HEK293 (cell line): ENCODE results near the gene FLNC.

ENCODE experiments used
- GLIS2 ChIP-seq: fragments of 450-650 bp; formaldehyde crosslinking; IDR thresholded peaks from 2 replicates; pipeline ENCODE4 v1.5.1; 2016; ENCODE audit warnings: missing biosample characterization, missing genetic modification characterization
- HOXC10 ChIP-seq: sonication (generic); formaldehyde crosslinking; IDR thresholded peaks from 2 replicates; pipeline ENCODE4 v1.8.1; 2023; ENCODE audit warnings: mild to moderate bottlenecking, missing genetic modification reagents
- MEIS1 ChIP-seq: sonication (generic); formaldehyde crosslinking; IDR thresholded peaks from 2 replicates; pipeline ENCODE4 v1.8.1; 2022; ENCODE audit warnings: missing genetic modification reagents, mild to moderate bottlenecking, borderline replicate concordance
- PRDM1 ChIP-seq: fragments of 450-650 bp; formaldehyde crosslinking; IDR thresholded peaks from 2 replicates; pipeline ENCODE4; 2016; ENCODE audit warnings: missing biosample characterization, missing genetic modification characterization
- TCF7L2 ChIP-seq: IDR thresholded peaks from 2 replicates; pipeline ENCODE4 v1.6.1; 2011; ENCODE audit warnings: low read depth, mild to moderate bottlenecking, inconsistent platforms, low read length, moderate library complexity, borderline replicate concordance
- ZFHX2 ChIP-seq: fragments of 450-650 bp; formaldehyde crosslinking; conservative IDR thresholded peaks from 2 replicates; pipeline ENCODE4 v1.5.1; 2016; ENCODE audit warnings: missing biosample characterization, missing genetic modification characterization
- ZFP37 ChIP-seq: fragments of 450-650 bp; formaldehyde crosslinking; IDR thresholded peaks from 2 replicates; pipeline ENCODE4 v1.5.1; 2016; ENCODE audit warnings: missing biosample characterization, missing genetic modification characterization
- ZFP69B ChIP-seq: fragments of 450-650 bp; formaldehyde crosslinking; IDR thresholded peaks from 2 replicates; pipeline ENCODE4 v1.5.1; 2016; ENCODE audit warnings: missing biosample characterization, missing genetic modification characterization
- ZNF132 ChIP-seq: fragments of 450-650 bp; formaldehyde crosslinking; IDR thresholded peaks from 2 replicates; pipeline ENCODE4 v1.5.1; 2017; ENCODE audit warnings: missing biosample characterization, missing genetic modification characterization, borderline replicate concordance
- ZNF174 ChIP-seq: fragments of 450-650 bp; formaldehyde crosslinking; IDR thresholded peaks from 2 replicates; pipeline ENCODE4 v1.5.0; 2017; ENCODE audit warnings: missing biosample characterization, mild to moderate bottlenecking, missing genetic modification characterization
- ZNF19 ChIP-seq: fragments of 450-650 bp; formaldehyde crosslinking; IDR thresholded peaks from 2 replicates; pipeline ENCODE4; 2016; ENCODE audit warnings: missing biosample characterization, missing genetic modification characterization, low read depth
- ZNF211 ChIP-seq: fragments of 450-650 bp; formaldehyde crosslinking; IDR thresholded peaks from 2 replicates; pipeline ENCODE4 v1.5.1; 2016; ENCODE audit warnings: low read depth, missing biosample characterization, missing genetic modification characterization
- ZNF223 ChIP-seq: fragments of 450-650 bp; formaldehyde crosslinking; IDR thresholded peaks from 2 replicates; pipeline ENCODE4 v1.5.1; 2016; ENCODE audit warnings: missing biosample characterization, missing genetic modification characterization
- ZNF239 ChIP-seq: fragments of 450-650 bp; formaldehyde crosslinking; IDR thresholded peaks from 2 replicates; pipeline ENCODE4 v1.5.1; 2016; ENCODE audit warnings: missing biosample characterization, missing genetic modification characterization
- ZNF311 ChIP-seq: fragments of 450-650 bp; formaldehyde crosslinking; IDR thresholded peaks from 2 replicates; pipeline ENCODE4 v1.5.1; 2017; ENCODE audit warnings: missing biosample characterization, missing genetic modification characterization, borderline replicate concordance
- ZNF548 ChIP-seq: fragments of 450-650 bp; formaldehyde crosslinking; IDR thresholded peaks from 2 replicates; pipeline ENCODE4 v1.5.1; 2016; ENCODE audit warnings: missing biosample characterization, missing genetic modification characterization
- ZNF600 ChIP-seq: fragments of 450-650 bp; formaldehyde crosslinking; IDR thresholded peaks from 2 replicates; pipeline ENCODE4 v1.5.1; 2016; ENCODE audit warnings: missing biosample characterization, missing genetic modification characterization
- ZNF623 ChIP-seq: fragments of 450-650 bp; formaldehyde crosslinking; IDR thresholded peaks from 2 replicates; pipeline ENCODE4 v1.5.1; 2016; ENCODE audit warnings: missing biosample characterization, missing genetic modification characterization
- ZNF747 ChIP-seq: fragments of 450-650 bp; formaldehyde crosslinking; IDR thresholded peaks from 2 replicates; pipeline ENCODE4 v1.5.1; 2016; ENCODE audit warnings: missing biosample characterization, missing genetic modification characterization
- TF ChIP-seq, protein P1 (sequence below): fragments of 450-650 bp; formaldehyde crosslinking; IDR thresholded peaks from 2 replicates; pipeline ENCODE4 v1.5.1; 2016; ENCODE audit warnings: missing biosample characterization, missing genetic modification characterization, low read depth
- TF ChIP-seq, protein P2 (sequence below): fragments of 450-650 bp; formaldehyde crosslinking; IDR thresholded peaks from 2 replicates; pipeline ENCODE4 v1.5.1; 2016; ENCODE audit warnings: missing biosample characterization, missing genetic modification characterization
- TF ChIP-seq, protein P3 (sequence below): fragments of 450-650 bp; formaldehyde crosslinking; IDR thresholded peaks from 2 replicates; pipeline ENCODE4 v1.5.1; 2017; ENCODE audit warnings: missing biosample characterization, mild to moderate bottlenecking, missing genetic modification characterization, moderate library complexity
- TF ChIP-seq, protein P4 (sequence below): fragments of 450-650 bp; formaldehyde crosslinking; IDR thresholded peaks from 2 replicates; pipeline ENCODE4 v1.5.1; 2016; ENCODE audit warnings: missing biosample characterization, missing genetic modification characterization, borderline replicate concordance
- TF ChIP-seq, protein P5 (sequence below): fragments of 450-650 bp; formaldehyde crosslinking; conservative IDR thresholded peaks from 2 replicates; pipeline ENCODE4 v1.5.1; 2016; ENCODE audit warnings: low read depth, missing biosample characterization, missing genetic modification characterization
- TF ChIP-seq, protein P6 (sequence below): fragments of 450-650 bp; formaldehyde crosslinking; IDR thresholded peaks from 2 replicates; pipeline ENCODE4 v1.5.1; 2016; ENCODE audit warnings: missing biosample characterization, missing genetic modification characterization

The FLNC gene

DNA sequence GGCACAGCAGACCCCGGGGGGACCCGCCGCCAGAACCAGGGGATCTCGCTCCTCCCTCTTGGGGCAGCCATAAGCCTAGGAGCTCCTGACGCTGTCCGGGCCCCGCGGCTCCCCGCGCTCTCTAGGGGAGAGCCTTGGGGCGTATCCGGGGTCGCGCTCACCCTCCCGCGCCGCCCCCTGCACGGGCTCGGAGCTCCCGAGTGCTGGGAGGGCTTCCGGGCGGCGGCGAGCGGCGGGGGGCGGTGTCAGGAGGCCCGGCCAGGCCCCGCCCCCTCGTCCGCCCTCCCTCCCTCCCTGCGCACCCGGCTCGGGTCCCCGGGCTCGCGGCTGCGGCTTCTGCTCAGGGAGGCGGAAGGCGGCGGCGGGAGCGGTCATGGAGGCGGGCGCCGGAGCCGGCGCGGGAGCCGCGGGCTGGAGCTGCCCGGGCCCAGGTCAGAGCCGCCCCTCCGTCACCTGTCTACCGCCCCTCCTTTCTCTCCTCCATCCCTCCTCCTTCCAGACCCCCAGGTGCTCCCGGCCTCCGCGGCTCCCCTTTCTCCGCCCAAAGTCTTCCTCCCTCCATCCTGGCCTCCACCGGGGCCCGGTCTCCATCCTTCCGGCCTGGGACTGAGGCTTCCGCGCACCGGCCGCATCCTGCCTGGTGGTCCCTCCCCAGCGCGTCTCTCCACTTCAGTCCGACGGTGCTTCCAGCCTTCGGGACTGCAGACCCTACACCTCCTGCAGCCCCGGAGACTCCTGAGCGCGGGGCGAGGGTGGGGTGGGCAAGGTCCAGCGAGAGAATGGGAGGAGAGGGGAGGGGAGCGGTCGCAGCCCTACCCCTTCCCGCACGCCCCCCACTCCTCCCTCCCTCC is 38.9 kb upstream of the FLNC start, which contains the start of gene CCDC136 (continued):
- TF ChIP-seq ZNF132 (tag by site-specific recombination) (no peak), HOXC10 (no peak), ZNF623 (no peak), MEIS1 (CRISPR knock-in tag) (no peak), PRDM1 (no peak), GLIS2 (tag by site-specific recombination) (peak; percentile 83), ZNF174 (tag by site-specific recombination) (no peak), ZNF211 (tag by site-specific recombination) (no peak), TCF7L2 (no peak), ZFHX2 (tag by site-specific recombination) (0 out of 2 replicates have a peak, but pooled peaks have one; percentile 14), ZNF548 (tag by site-specific recombination) (no peak), ZNF600 (tag by site-specific recombination) (peak; percentile 79; the same call in 1 of the 2 replicates), ZFP37 (tag by site-specific recombination) (no peak), ZNF239 (no peak), ZNF223 (no peak), ZNF19 (no peak), ZFP69B (tag by site-specific recombination) (peak; percentile 82), ZNF311 (no peak), ZNF747 (no peak)
- TF ChIP-seq, protein P1, sequence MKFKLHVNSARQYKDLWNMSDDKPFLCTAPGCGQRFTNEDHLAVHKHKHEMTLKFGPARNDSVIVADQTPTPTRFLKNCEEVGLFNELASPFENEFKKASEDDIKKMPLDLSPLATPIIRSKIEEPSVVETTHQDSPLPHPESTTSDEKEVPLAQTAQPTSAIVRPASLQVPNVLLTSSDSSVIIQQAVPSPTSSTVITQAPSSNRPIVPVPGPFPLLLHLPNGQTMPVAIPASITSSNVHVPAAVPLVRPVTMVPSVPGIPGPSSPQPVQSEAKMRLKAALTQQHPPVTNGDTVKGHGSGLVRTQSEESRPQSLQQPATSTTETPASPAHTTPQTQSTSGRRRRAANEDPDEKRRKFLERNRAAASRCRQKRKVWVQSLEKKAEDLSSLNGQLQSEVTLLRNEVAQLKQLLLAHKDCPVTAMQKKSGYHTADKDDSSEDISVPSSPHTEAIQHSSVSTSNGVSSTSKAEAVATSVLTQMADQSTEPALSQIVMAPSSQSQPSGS (tag by site-specific recombination) = no peak
- TF ChIP-seq, protein P2, sequence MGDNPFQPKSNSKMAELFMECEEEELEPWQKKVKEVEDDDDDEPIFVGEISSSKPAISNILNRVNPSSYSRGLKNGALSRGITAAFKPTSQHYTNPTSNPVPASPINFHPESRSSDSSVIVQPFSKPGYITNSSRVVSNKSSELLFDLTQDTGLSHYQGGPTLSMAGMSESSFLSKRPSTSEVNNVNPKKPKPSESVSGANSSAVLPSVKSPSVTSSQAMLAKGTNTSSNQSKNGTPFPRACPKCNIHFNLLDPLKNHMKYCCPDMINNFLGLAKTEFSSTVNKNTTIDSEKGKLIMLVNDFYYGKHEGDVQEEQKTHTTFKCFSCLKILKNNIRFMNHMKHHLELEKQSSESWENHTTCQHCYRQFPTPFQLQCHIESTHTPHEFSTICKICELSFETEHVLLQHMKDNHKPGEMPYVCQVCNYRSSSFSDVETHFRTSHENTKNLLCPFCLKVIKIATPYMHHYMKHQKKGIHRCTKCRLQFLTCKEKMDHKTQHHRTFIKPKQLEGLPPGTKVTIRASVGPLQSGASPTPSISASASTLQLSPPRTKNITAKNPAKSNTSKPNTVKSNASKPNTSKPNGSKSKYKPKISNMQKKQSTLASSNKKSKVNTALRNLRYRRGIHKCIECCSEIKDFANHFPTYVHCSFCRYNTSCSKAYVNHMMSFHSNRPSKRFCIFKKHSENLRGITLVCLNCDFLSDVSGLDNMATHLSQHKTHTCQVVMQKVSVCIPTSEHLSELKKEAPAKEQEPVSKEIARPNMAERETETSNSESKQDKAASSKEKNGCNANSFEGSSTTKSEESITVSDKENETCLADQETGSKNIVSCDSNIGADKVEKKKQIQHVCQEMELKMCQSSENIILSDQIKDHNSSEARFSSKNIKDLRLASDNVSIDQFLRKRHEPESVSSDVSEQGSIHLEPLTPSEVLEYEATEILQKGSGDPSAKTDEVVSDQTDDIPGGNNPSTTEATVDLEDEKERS (tag by site-specific recombination) = no peak
- TF ChIP-seq, protein P3, sequence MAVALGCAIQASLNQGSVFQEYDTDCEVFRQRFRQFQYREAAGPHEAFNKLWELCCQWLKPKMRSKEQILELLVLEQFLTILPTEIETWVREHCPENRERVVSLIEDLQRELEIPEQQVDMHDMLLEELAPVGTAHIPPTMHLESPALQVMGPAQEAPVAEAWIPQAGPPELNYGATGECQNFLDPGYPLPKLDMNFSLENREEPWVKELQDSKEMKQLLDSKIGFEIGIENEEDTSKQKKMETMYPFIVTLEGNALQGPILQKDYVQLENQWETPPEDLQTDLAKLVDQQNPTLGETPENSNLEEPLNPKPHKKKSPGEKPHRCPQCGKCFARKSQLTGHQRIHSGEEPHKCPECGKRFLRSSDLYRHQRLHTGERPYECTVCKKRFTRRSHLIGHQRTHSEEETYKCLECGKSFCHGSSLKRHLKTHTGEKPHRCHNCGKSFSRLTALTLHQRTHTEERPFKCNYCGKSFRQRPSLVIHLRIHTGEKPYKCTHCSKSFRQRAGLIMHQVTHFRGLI (tag by site-specific recombination) = no peak
- TF ChIP-seq, protein P4, sequence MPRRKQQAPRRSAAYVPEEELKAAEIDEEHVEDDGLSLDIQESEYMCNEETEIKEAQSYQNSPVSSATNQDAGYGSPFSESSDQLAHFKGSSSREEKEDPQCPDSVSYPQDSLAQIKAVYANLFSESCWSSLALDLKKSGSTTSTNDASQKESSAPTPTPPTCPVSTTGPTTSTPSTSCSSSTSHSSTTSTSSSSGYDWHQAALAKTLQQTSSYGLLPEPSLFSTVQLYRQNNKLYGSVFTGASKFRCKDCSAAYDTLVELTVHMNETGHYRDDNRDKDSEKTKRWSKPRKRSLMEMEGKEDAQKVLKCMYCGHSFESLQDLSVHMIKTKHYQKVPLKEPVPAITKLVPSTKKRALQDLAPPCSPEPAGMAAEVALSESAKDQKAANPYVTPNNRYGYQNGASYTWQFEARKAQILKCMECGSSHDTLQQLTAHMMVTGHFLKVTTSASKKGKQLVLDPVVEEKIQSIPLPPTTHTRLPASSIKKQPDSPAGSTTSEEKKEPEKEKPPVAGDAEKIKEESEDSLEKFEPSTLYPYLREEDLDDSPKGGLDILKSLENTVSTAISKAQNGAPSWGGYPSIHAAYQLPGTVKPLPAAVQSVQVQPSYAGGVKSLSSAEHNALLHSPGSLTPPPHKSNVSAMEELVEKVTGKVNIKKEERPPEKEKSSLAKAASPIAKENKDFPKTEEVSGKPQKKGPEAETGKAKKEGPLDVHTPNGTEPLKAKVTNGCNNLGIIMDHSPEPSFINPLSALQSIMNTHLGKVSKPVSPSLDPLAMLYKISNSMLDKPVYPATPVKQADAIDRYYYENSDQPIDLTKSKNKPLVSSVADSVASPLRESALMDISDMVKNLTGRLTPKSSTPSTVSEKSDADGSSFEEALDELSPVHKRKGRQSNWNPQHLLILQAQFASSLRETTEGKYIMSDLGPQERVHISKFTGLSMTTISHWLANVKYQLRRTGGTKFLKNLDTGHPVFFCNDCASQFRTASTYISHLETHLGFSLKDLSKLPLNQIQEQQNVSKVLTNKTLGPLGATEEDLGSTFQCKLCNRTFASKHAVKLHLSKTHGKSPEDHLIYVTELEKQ (tag by site-specific recombination) = no peak
- TF ChIP-seq, protein P5, sequence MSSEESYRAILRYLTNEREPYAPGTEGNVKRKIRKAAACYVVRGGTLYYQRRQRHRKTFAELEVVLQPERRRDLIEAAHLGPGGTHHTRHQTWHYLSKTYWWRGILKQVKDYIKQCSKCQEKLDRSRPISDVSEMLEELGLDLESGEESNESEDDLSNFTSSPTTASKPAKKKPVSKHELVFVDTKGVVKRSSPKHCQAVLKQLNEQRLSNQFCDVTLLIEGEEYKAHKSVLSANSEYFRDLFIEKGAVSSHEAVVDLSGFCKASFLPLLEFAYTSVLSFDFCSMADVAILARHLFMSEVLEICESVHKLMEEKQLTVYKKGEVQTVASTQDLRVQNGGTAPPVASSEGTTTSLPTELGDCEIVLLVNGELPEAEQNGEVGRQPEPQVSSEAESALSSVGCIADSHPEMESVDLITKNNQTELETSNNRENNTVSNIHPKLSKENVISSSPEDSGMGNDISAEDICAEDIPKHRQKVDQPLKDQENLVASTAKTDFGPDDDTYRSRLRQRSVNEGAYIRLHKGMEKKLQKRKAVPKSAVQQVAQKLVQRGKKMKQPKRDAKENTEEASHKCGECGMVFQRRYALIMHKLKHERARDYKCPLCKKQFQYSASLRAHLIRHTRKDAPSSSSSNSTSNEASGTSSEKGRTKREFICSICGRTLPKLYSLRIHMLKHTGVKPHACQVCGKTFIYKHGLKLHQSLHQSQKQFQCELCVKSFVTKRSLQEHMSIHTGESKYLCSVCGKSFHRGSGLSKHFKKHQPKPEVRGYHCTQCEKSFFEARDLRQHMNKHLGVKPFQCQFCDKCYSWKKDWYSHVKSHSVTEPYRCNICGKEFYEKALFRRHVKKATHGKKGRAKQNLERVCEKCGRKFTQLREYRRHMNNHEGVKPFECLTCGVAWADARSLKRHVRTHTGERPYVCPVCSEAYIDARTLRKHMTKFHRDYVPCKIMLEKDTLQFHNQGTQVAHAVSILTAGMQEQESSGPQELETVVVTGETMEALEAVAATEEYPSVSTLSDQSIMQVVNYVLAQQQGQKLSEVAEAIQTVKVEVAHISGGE = peak; percentile 90
- TF ChIP-seq, protein P6, sequence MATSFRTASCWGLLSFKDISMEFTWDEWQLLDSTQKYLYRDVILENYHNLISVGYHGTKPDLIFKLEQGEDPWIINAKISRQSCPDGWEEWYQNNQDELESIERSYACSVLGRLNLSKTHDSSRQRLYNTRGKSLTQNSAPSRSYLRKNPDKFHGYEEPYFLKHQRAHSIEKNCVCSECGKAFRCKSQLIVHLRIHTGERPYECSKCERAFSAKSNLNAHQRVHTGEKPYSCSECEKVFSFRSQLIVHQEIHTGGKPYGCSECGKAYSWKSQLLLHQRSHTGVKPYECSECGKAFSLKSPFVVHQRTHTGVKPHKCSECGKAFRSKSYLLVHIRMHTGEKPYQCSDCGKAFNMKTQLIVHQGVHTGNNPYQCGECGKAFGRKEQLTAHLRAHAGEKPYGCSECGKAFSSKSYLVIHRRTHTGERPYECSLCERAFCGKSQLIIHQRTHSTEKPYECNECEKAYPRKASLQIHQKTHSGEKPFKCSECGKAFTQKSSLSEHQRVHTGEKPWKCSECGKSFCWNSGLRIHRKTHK (tag by site-specific recombination) = no peak
